ENCODE results near the gene TSGA10IP.

The TSGA10IP gene

GRCh38 chr11:66008468-66009101, 63.3 kb downstream of the TSGA10IP start:
- no peak for FAIRE-seq

Data from colon (tissue), 2 donors.